ENCODE data around the gene BOK. TPM values are rescaled to one million over a fixed set of nuclear protein-coding genes. Genes with fewer than 3 reads are reported as not detected.
A peak's percentile ranks its signal among the peaks of the same experiment; 100 is the strongest.

BOK gene
- total and polyA plus RNA-seq, 2 experiments from 2014 or later = 28.0 to 46.6 TPM

DNA sequence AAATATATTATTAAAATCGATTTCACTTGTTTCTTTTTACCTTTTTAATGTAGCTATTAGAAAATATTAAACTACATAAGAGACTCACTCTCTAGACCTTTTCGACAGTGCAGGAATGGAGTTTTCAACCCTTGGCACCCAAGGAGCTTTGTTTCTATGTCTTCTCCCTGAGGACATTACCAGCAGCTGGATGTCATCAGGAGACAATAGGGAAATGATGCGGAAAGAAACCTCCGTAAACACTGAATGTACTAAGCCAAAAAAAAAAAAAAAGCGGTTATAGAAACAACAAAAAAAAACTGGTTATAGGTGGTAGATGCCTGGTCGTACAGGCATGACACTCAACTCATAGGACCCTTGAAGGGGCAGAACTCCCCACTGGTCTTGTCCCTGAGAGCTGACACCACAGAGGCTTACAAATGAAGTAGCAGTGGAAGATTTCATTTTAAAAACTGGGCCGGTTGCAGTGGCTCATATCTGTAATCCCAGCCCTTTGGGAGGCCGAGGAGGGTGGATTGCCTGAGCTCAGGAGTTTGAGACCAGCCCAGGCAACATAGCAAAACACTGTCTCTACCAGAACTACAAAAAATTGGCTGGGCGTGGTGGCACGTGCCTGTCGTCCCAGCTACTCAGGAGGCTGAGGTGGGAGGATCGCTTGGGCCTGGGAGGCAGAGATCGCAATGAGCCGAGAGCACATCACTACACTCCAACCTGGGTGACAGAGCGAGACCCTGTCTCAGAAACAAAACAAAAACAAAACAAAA is 54.7 kb downstream of the BOK start:
- Histone ChIP-seq H3K27ac (peak overlapping the region; percentile 36), H3F3A (ENCODE audit: insufficient read depth) (peaks cover 18% of the 10 kb centered on the region), H3K4me1 (ENCODE audit: insufficient read depth) (0 out of 2 replicates have a peak, but pooled peaks cover 5% of the 10 kb centered on the region), H2AFZ (0 out of 2 replicates have a peak overlapping the region, but pooled peaks have one; percentile 2), H4K20me1 (ENCODE audit: insufficient read depth) (0 out of 2 replicates have a peak, but pooled peaks cover 3% of the 10 kb centered on the region), H3K9me3 (ENCODE audit: low read depth) (no peaks in the 10 kb centered on the region), H3K79me2 (ENCODE audit: insufficient read depth) (peaks cover 94% of the 10 kb centered on the region), H3K9me2 (ENCODE audit: insufficient read depth) (no peaks in the 10 kb centered on the region), H3K36me3 (ENCODE audit: low read depth) (no peaks in the 10 kb centered on the region), H3K9ac (peak overlapping the region; percentile 21; the same call in 1 of the 2 replicates), H3K27me3 (replicated peaks; ENCODE audit: insufficient read depth) (no peaks in the 10 kb centered on the region), H3K4me3 (no peak overlapping the region), H3K4me2 (ENCODE audit: unreplicated experiment) (no peak overlapping the region)
- in situ Hi-C loops (cut with MboI) = no loop called here
- peak; percentile 26 for DNase-seq
- 48 to 54% methylated on average over 15 of the region's 15 CpGs for WGBS, 2 experiments (ENCODE audit: low coverage in 1 of 2, low lambda C conversion rate in 2 of 2, missing lambda C conversion rate in 2 of 2)
- no peak for TF ChIP-seq EZH2 (IDR thresholded peaks at IDR 0.05; ENCODE audit: insufficient read depth, poor library complexity, severe bottlenecking)
- TF ChIP-seq EZH2phosphoT487 (IDR thresholded peaks at IDR 0.05; ENCODE audit: insufficient read depth, low read depth) = no peak

DNA sequence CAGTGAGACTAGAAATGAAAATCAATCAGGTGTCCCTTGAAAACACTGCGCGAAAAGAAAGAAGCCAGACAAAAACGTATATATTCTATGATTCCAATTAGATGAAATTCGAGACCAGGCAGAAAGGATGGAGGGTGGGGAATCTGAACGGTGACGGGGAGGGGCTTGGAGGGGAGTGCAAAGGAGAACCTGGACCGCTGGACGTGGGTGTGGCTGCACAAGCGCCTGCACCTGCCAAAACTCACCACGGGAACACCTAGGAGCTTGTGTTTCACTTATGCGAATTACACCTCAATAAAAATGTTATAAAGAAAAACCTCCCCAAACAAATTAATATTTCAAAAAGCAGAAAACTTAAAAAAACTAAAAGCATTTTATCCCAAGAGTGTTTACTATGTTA is 56.5 kb downstream of the BOK start:
- Histone ChIP-seq H3K27me3 (replicated peaks; ENCODE audit: insufficient read depth) (no peaks in the 10 kb centered on the region), H3K79me2 (ENCODE audit: insufficient read depth) (peaks cover 90% of the 10 kb centered on the region), H3K36me3 (ENCODE audit: low read depth) (0 out of 2 replicates have a peak, but pooled peaks cover 3% of the 10 kb centered on the region), H4K20me1 (ENCODE audit: insufficient read depth) (0 out of 2 replicates have a peak, but pooled peaks cover 3% of the 10 kb centered on the region), H3K9me2 (ENCODE audit: insufficient read depth) (no peaks in the 10 kb centered on the region), H3K4me2 (ENCODE audit: unreplicated experiment) (no peak overlapping the region), H3K4me3 (no peak overlapping the region), H3F3A (ENCODE audit: insufficient read depth) (peaks cover 32% of the 10 kb centered on the region), H3K9ac (no peak overlapping the region), H3K9me3 (ENCODE audit: low read depth) (no peaks in the 10 kb centered on the region), H3K4me1 (ENCODE audit: insufficient read depth) (0 out of 2 replicates have a peak, but pooled peaks cover 5% of the 10 kb centered on the region), H2AFZ (no peak overlapping the region), H3K27ac (no peak overlapping the region)
- WGBS, 2 experiments (ENCODE audit: low coverage in 1 of 2, low lambda C conversion rate in 2 of 2, missing lambda C conversion rate in 2 of 2) = 86 to 87% methylated on average over 11 of the region's 11 CpGs
- in situ Hi-C loops (cut with MboI) = no loop called here
- DNase-seq = no peak
- TF ChIP-seq EZH2phosphoT487 (IDR thresholded peaks at IDR 0.05; ENCODE audit: insufficient read depth, low read depth) (no peak), EZH2 (IDR thresholded peaks at IDR 0.05; ENCODE audit: insufficient read depth, poor library complexity, severe bottlenecking) (no peak)

DNA sequence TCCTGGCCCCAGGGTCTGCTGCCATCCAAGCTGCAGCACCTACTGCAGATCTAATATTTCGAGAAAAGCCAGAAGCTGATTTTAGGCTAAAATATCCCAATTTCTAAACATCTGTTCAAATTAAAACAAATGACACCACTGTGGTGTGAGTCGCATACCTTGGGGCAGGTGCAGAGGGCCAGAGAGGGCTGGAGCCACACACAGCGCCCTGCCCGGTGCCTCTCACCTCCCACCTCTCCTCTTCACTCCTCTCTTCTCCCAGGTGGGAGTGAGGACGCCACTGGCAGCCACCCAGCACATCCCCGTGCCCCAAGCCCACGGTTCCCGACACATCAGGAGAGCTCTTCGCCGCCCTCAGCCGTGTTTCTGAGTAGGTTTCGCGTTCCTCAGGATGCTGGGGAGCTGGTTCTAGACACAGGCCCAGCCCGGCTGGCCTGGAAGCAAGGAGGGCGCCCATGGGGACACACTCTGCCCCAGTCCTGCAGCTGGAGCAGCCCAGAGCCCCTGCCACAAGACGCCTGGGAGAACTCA is 57.0 kb downstream of the BOK start:
- H3K27me3 ChIP-seq (replicated peaks; ENCODE audit: insufficient read depth) = no peaks in the 10 kb centered on the region
- H2AFZ ChIP-seq = no peak overlapping the region
- no peaks in the 10 kb centered on the region for H3K9me3 ChIP-seq (ENCODE audit: low read depth)
- H3K27ac ChIP-seq = no peak overlapping the region
- peaks cover 35% of the 10 kb centered on the region for H3F3A ChIP-seq (ENCODE audit: insufficient read depth)
- 94 to 97% methylated on average over 16 of the region's 16 CpGs for WGBS, 2 experiments (ENCODE audit: low coverage in 1 of 2, low lambda C conversion rate in 2 of 2, missing lambda C conversion rate in 2 of 2)
- H3K36me3 ChIP-seq (ENCODE audit: low read depth) = 0 out of 2 replicates have a peak, but pooled peaks cover 3% of the 10 kb centered on the region
- no peak overlapping the region for H3K9ac ChIP-seq
- H3K79me2 ChIP-seq (ENCODE audit: insufficient read depth) = peaks cover 89% of the 10 kb centered on the region
- in situ Hi-C loops (cut with MboI) = no loop called here
- TF ChIP-seq EZH2phosphoT487 (IDR thresholded peaks at IDR 0.05; ENCODE audit: insufficient read depth, low read depth) (no peak), EZH2 (IDR thresholded peaks at IDR 0.05; ENCODE audit: insufficient read depth, poor library complexity, severe bottlenecking) (no peak)
- no peak overlapping the region for H3K4me3 ChIP-seq
- H3K4me2 ChIP-seq (ENCODE audit: unreplicated experiment) = no peak overlapping the region
- 0 out of 2 replicates have a peak, but pooled peaks cover 3% of the 10 kb centered on the region for H4K20me1 ChIP-seq (ENCODE audit: insufficient read depth)
- 0 out of 2 replicates have a peak, but pooled peaks cover 2% of the 10 kb centered on the region for H3K4me1 ChIP-seq (ENCODE audit: insufficient read depth)
- H3K9me2 ChIP-seq (ENCODE audit: insufficient read depth) = no peaks in the 10 kb centered on the region
- DNase-seq = no peak

DNA sequence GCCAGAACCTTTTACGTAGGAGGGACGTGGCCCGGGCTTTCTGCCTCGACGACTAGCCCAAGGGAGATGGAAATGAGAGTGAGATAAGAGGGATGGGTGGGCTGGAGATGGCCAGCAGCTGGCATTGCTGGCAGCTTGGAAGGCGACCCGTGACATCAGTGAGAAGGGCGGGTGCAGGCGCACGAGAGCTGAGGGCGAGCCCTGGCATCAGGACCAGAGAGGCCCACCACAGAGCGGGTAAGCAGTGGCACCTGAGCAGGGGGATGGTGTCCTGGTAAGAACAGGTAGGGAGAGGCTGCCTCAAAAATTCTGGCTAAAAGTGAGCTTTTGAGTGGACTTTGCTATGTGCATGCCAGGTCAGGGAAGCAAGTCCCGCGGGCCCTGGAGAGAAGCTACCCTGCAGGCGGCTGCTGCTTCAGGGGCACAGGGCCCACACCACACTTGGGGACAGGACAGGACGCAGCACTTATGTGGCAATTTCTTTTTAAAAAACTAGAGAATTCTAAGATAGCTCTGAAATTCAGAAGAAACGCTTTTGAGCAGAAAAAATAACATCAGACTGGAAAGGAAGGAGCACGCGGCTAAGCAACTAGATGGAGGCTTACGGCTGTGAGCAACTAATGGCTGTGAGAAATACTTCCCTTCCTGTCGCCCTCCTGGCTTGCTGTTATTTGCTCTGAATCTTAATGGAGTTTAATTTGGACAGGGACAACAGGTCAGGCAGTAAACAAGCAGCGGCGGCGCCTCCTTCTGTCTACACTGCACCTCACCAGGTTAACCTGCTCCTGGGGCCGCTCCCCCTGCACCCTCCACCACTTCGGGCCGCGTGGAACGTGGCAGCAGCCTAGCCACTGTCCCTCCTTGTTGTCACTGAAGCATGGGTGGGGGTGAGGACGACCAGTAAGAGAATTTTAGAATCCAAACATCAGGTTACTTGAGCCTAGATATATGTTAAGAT is 57.9 kb downstream of the BOK start:
- Histone ChIP-seq H3K4me3 (no peak overlapping the region), H3K9ac (no peak overlapping the region), H3K36me3 (ENCODE audit: low read depth) (0 out of 2 replicates have a peak, but pooled peaks cover 3% of the 10 kb centered on the region), H3K4me1 (ENCODE audit: insufficient read depth) (no peaks in the 10 kb centered on the region), H3K27ac (no peak overlapping the region), H3K9me3 (ENCODE audit: low read depth) (no peaks in the 10 kb centered on the region), H3K9me2 (ENCODE audit: insufficient read depth) (no peaks in the 10 kb centered on the region), H4K20me1 (ENCODE audit: insufficient read depth) (0 out of 2 replicates have a peak, but pooled peaks cover 3% of the 10 kb centered on the region), H3K79me2 (ENCODE audit: insufficient read depth) (peaks cover 90% of the 10 kb centered on the region), H2AFZ (no peak overlapping the region), H3K4me2 (ENCODE audit: unreplicated experiment) (no peak overlapping the region), H3K27me3 (replicated peaks; ENCODE audit: insufficient read depth) (no peaks in the 10 kb centered on the region), H3F3A (ENCODE audit: insufficient read depth) (peaks cover 40% of the 10 kb centered on the region)
- DNase-seq = no peak
- in situ Hi-C loops (cut with MboI) = no loop called here
- 93 to 95% methylated on average over 30 of the region's 30 CpGs for whole genome bisulfite sequencing, 2 experiments (ENCODE audit: low coverage in 1 of 2, low lambda C conversion rate in 2 of 2, missing lambda C conversion rate in 2 of 2)
- TF ChIP-seq EZH2 (IDR thresholded peaks at IDR 0.05; ENCODE audit: insufficient read depth, poor library complexity, severe bottlenecking) = no peak
